OCI-LY1 (cell line): ENCODE measurements around the gene CACUL1.

Experiments used
- H2AFZ ChIP-seq: fragments of 200-600 bp; sonication (generic), shearing (Covaris generic); 2 replicates; pipeline ENCODE4 v1.6.0; 2014; ENCODE audit warnings: antibody characterized with exemption, mild to moderate bottlenecking, low read length
- H3F3A ChIP-seq: fragments of 200-600 bp; sonication (generic), shearing (Covaris generic); 2 replicates; pipeline ENCODE4 v1.6.0; 2014; ENCODE audit warnings: mild to moderate bottlenecking, antibody characterized with exemption, low read length, moderate library complexity; ENCODE audit not compliant: insufficient read depth
- H3K27ac ChIP-seq: fragments of 200-600 bp; sonication (generic); 2 replicates; pipeline ENCODE4 v1.5.1; 2014; ENCODE audit warnings: low read length, mixed run types, mild to moderate bottlenecking, low read depth; ENCODE audit not compliant: poor library complexity, severe bottlenecking
- H3K27me3 ChIP-seq: fragments of 200-600 bp; sonication (generic); 2 replicates; pipeline ENCODE4 v1.6.0; 2014; ENCODE audit warnings: antibody characterized with exemption, mild to moderate bottlenecking, low read length, moderate library complexity; ENCODE audit not compliant: insufficient read depth
- H3K36me3 ChIP-seq: fragments of 200-600 bp; sonication (generic); 2 replicates; pipeline ENCODE4 v1.6.1; 2014; ENCODE audit warnings: mild to moderate bottlenecking, antibody characterized with exemption, low read length, moderate library complexity, mixed read lengths; ENCODE audit not compliant: insufficient read depth
- H3K4me1 ChIP-seq: fragments of 200-600 bp; sonication (generic); 2 replicates; pipeline ENCODE4 v1.5.1; 2014; ENCODE audit warnings: mild to moderate bottlenecking, low read length, moderate library complexity; ENCODE audit not compliant: insufficient read depth, severe bottlenecking
- H3K4me2 ChIP-seq: fragments of 200-600 bp; sonication (generic), shearing (Covaris generic); 2 replicates; pipeline ENCODE4 v1.6.1; 2014; ENCODE audit warnings: low read length
- H3K4me3 ChIP-seq: fragments of 200-600 bp; sonication (generic); 2 replicates; pipeline ENCODE4 v1.5.1; 2014; ENCODE audit warnings: low read length, low read depth, mild to moderate bottlenecking, mixed read lengths; ENCODE audit not compliant: poor library complexity, severe bottlenecking
- H3K79me2 ChIP-seq: fragments of 200-600 bp; shearing (Covaris generic); 2 replicates; pipeline ENCODE4 v1.6.1; 2016; ENCODE audit warnings: mixed run types, low read length, mixed read lengths; ENCODE audit not compliant: insufficient read depth
- H3K9ac ChIP-seq: fragments of 200-600 bp; sonication (generic), shearing (Covaris generic); 2 replicates; pipeline ENCODE4 v1.6.1; 2014; ENCODE audit warnings: mild to moderate bottlenecking, low read length, mixed read lengths
- H3K9me2 ChIP-seq: fragments of 200-600 bp; sonication (generic), shearing (Covaris generic); 2 replicates; pipeline ENCODE4 v1.6.1; 2014; ENCODE audit warnings: low read depth, mild to moderate bottlenecking, low read length, mixed read lengths
- H3K9me3 ChIP-seq: fragments of 200-600 bp; shearing (Covaris generic); 2 replicates; pipeline ENCODE4 v1.6.1; 2014; ENCODE audit warnings: low read length, mixed read lengths
- H4K20me1 ChIP-seq: fragments of 200-600 bp; sonication (generic), shearing (Covaris generic); 2 replicates; pipeline ENCODE4 v1.6.0; 2016; ENCODE audit warnings: mild to moderate bottlenecking, low read length; ENCODE audit not compliant: insufficient read depth
- EZH2 ChIP-seq: fragments of 200-600 bp; sonication (generic), shearing (Covaris generic); IDR thresholded peaks from 2 replicates; pipeline ENCODE4 v1.8.0; 2017; ENCODE audit warnings: borderline replicate concordance, mixed run types, mild to moderate bottlenecking, antibody characterized with exemption, low read length, moderate library complexity, mixed read lengths
- TF ChIP-seq, protein P1 (sequence below): fragments of 200-600 bp; sonication (generic), shearing (Covaris generic); IDR thresholded peaks from 2 replicates; pipeline ENCODE4 v1.5.1; 2017; ENCODE audit warnings: mild to moderate bottlenecking, antibody characterized with exemption, low read length, moderate library complexity, mixed read lengths

Gene CACUL1

DNA sequence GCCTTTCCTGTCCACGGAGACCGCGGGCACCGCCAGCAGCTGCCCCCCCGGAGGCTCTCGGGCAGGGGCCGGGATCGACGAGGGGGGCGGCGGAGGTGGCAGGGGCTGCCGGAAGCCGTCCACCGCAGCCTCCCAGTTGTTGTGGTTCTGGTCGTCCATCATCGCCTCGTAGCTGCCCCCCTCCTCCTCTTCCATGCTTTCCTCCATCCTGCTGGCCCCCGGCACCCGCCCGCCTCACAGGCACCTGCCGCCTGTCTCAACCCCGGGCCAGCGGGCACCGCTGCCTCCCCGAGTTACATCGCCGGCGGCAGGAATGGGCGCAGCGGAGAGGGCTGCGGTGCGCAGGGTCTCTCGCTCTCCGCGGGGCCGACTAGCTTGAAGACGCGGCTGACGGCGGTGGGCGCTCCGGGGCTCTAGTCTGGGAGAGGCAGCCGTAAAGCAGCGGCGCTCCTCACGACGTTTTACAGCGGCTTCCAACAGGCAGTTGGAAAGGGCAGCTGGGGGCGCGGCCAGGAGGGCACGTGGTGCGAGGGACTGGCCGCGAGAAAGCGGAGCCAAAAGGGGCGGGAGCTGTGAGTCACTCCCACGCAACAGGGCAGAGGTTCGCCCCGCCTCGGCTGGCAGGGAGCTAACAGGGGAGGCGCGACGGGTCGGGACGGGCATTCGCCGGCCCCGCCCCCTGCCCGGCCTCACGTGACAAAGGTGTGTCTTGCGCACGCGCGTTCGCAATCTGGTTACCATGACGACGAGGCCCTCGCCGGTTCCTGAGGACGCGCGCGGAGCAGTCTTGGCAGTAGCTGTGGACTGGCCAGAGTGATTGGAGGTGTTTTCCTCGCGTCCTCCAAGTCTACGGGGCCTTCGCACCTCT, at the start of gene CACUL1:
TSS of gene CACUL1 (minus strand) at position 415 of the 868 bp plus-strand sequence. CDS start at position 207, 208 bp downstream.
- no peaks in the 10 kb centered on the region for H4K20me1 ChIP-seq
- peak within 1 kb of the TSS; percentile 99 for H3K4me3 ChIP-seq
- peak within 1 kb of the TSS; percentile 86 for H3K4me2 ChIP-seq
- no peaks in the 10 kb centered on the region for H3F3A ChIP-seq
- H3K27ac ChIP-seq, result peak within 1 kb of the TSS; percentile 56
- H3K9me3 ChIP-seq, result no peaks in the 10 kb centered on the region
- TF ChIP-seq, protein P1, sequence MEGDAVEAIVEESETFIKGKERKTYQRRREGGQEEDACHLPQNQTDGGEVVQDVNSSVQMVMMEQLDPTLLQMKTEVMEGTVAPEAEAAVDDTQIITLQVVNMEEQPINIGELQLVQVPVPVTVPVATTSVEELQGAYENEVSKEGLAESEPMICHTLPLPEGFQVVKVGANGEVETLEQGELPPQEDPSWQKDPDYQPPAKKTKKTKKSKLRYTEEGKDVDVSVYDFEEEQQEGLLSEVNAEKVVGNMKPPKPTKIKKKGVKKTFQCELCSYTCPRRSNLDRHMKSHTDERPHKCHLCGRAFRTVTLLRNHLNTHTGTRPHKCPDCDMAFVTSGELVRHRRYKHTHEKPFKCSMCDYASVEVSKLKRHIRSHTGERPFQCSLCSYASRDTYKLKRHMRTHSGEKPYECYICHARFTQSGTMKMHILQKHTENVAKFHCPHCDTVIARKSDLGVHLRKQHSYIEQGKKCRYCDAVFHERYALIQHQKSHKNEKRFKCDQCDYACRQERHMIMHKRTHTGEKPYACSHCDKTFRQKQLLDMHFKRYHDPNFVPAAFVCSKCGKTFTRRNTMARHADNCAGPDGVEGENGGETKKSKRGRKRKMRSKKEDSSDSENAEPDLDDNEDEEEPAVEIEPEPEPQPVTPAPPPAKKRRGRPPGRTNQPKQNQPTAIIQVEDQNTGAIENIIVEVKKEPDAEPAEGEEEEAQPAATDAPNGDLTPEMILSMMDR, result no peak
- no peak for TF ChIP-seq EZH2
- H3K9me2 ChIP-seq, result no peaks in the 10 kb centered on the region
- H3K79me2 ChIP-seq, result peaks cover 45% of the 10 kb centered on the region
- peaks cover 31% of the 10 kb centered on the region for H3K4me1 ChIP-seq
- no peaks in the 10 kb centered on the region for H3K27me3 ChIP-seq
- H2AFZ ChIP-seq, result no peak within 1 kb of the TSS
- peak within 1 kb of the TSS; percentile 98 for H3K9ac ChIP-seq
- H3K36me3 ChIP-seq, result peaks cover 5% of the 10 kb centered on the region; the same call in 1 of the 2 replicates

DNA sequence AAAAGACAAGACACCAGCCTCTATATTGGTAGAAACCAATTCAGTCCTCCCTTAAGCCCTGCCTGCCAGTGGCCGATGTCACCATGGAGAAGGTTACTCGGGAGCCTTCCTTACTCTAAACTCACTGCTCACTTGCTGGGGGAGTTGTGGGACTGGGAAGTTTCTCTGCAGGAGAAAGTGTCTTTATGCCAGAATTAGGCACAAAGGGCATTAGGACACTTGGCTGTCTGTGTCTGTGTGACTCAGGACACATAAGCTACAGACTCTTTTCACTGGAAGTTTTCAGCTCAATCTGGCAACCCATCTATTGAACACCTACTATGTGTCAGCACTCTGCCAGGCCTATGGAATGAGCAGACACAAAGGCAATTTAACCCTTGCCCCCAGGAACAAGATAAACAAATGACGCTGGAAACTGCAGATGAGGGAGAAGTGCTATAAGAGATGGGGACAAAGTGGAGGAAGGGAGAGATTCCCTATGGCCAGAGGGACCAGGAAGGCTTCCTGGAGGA, 49.5 kb upstream of the CACUL1 start:
- H3K4me1 ChIP-seq, result no peaks in the 10 kb centered on the region
- no peaks in the 10 kb centered on the region for H3K9me3 ChIP-seq
- H3K9me2 ChIP-seq, result no peaks in the 10 kb centered on the region
- no peaks in the 10 kb centered on the region for H3K36me3 ChIP-seq
- H4K20me1 ChIP-seq, result no peaks in the 10 kb centered on the region
- H3K27ac ChIP-seq, result no peak overlapping the region
- no peaks in the 10 kb centered on the region for H3F3A ChIP-seq
- H3K27me3 ChIP-seq, result no peaks in the 10 kb centered on the region; the same call in none of the 2 replicates
- TF ChIP-seq, protein P1, result no peak
- no peak for TF ChIP-seq EZH2
- H3K79me2 ChIP-seq, result no peaks in the 10 kb centered on the region
- H3K4me3 ChIP-seq, result no peak overlapping the region
- no peak overlapping the region for H3K9ac ChIP-seq
- H3K4me2 ChIP-seq, result no peak overlapping the region
- H2AFZ ChIP-seq, result no peak overlapping the region

DNA sequence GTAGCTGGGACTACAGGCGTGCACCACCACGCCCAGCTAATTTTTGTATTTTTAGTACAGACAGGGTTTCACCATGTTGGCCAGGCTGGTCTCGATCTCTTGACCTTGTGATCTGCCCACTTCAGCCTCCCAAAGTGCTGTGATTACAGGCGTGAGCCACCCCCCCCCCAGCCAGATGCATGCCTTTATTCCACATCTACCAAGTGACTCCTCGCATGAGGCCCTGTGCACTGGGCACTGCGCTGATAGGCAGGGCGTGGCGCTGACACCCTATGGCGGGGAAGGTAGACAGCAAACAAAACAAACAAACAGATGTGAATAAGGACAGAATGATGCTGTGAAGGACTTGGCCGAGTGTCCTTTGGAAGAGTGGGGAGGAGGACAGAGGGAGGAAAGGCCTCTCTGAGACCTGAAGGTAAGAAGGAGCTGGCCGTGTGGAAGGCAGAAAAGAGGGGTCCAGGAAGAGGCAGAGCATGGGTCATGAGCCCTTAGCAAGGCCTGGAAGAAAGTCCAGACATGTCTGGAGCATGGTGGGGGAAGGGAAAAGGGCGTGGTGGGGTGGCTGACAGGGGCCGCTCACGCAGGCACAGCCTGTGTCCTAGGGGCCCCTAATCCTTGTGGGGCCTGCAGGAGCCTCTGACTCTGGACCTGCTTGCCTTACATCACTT, 47.5 kb upstream of the CACUL1 start:
- H3K9ac ChIP-seq, result no peak overlapping the region
- no peaks in the 10 kb centered on the region for H3K79me2 ChIP-seq
- no peak overlapping the region for H3K4me2 ChIP-seq
- TF ChIP-seq EZH2, result no peak
- TF ChIP-seq, protein P1, result no peak
- H4K20me1 ChIP-seq, result no peaks in the 10 kb centered on the region
- no peaks in the 10 kb centered on the region for H3F3A ChIP-seq
- no peak overlapping the region for H2AFZ ChIP-seq
- no peak overlapping the region for H3K4me3 ChIP-seq
- H3K9me2 ChIP-seq, result no peaks in the 10 kb centered on the region
- H3K36me3 ChIP-seq, result no peaks in the 10 kb centered on the region
- H3K27ac ChIP-seq, result no peak overlapping the region
- H3K27me3 ChIP-seq, result no peaks in the 10 kb centered on the region; the same call in none of the 2 replicates
- no peaks in the 10 kb centered on the region for H3K4me1 ChIP-seq
- H3K9me3 ChIP-seq, result no peaks in the 10 kb centered on the region
